NCI-H446 treated with DMSO at 0.1 percent for 48 hours (cell line): ENCODE data around the gene TTC17.
"Not testable (repeated sequence)": the region's sequence is repeated elsewhere in the genome, so short reads cannot be mapped to it uniquely, and the experiment has no call there.

Experiments used
- DNase-seq: peaks from one replicate; lab custom pipeline; 2025; lab: John Stamatoyannopoulos, UW

The TTC17 gene

GRCh38 chr11:43467958-43468357 lies 109.2 kb downstream of the TTC17 start:
- no peak for DNase-seq

GRCh38 chr11:43477491-43477890 lies 118.8 kb downstream of the TTC17 start:
- not testable (repeated sequence) for DNase-seq

- no peak for DNase-seq
Measured at GRCh38 chr11:43486141-43486540, 127.4 kb downstream of the TTC17 start.

GRCh38 chr11:43489869-43490465 lies 131.2 kb downstream of the TTC17 start:
- no peak for DNase-seq

- no peak for DNase-seq
Measured at GRCh38 chr11:43492701-43493100, 134.0 kb downstream of the TTC17 start.

- no peak for DNase-seq
Measured at GRCh38 chr11:43493431-43493830, 134.7 kb downstream of the TTC17 start.

- no peak for DNase-seq
Measured at GRCh38 chr11:43497144-43497543, 138.4 kb downstream of the TTC17 start.

- no peak for DNase-seq
Measured at GRCh38 chr11:43498561-43498960, 139.8 kb downstream of the TTC17 start.

- DNase-seq: no peak
Measured at GRCh38 chr11:43503417-43503816, 144.7 kb downstream of the TTC17 start.

GRCh38 chr11:43504316-43504950 lies 145.7 kb downstream of the TTC17 start:
- DNase-seq: no peak

- DNase-seq: no peak
Measured at GRCh38 chr11:43505171-43505570, 146.5 kb downstream of the TTC17 start.

- DNase-seq: no peak
Measured at GRCh38 chr11:43507171-43507570, 148.5 kb downstream of the TTC17 start.

GRCh38 chr11:43508511-43508918 lies 149.8 kb downstream of the TTC17 start:
- no peak for DNase-seq

- DNase-seq: no peak
Measured at GRCh38 chr11:43511959-43512358, 153.2 kb downstream of the TTC17 start.

- DNase-seq: no peak
Measured at GRCh38 chr11:43515090-43515489, 156.4 kb downstream of the TTC17 start.

GRCh38 chr11:43516316-43516850 lies 157.7 kb downstream of the TTC17 start:
- DNase-seq: no peak

- no peak for DNase-seq
Measured at GRCh38 chr11:43517518-43517917, 158.8 kb downstream of the TTC17 start.

- DNase-seq: no peak
Measured at GRCh38 chr11:43518408-43519160, 159.9 kb downstream of the TTC17 start.

GRCh38 chr11:43521471-43521870 lies 162.8 kb downstream of the TTC17 start:
- DNase-seq: no peak

GRCh38 chr11:43523632-43524031 lies 164.9 kb downstream of the TTC17 start:
- DNase-seq: no peak

GRCh38 chr11:43532041-43532440 lies 173.3 kb downstream of the TTC17 start:
- no peak for DNase-seq

- DNase-seq: no peak
Measured at GRCh38 chr11:43537833-43538615, 179.3 kb downstream of the TTC17 start.
